ENCODE results near the gene MARK2.
A peak's percentile ranks its signal among the peaks of the same experiment; 100 is the strongest.
"Not testable (repeated sequence)": the region's sequence is repeated elsewhere in the genome, so short reads cannot be mapped to it uniquely, and the experiment has no call there.

The MARK2 gene

GRCh38 chr11:63853476-63853875 lies 14.6 kb downstream of the MARK2 start:
- no peak for DNase-seq (ENCODE audit: low read depth, low spot score)

- DNase-seq (ENCODE audit: low read depth, low spot score) = no peak
Measured at GRCh38 chr11:63854696-63855095, 15.8 kb downstream of the MARK2 start.

- no peak for DNase-seq (ENCODE audit: low read depth, low spot score)
Measured at GRCh38 chr11:63855975-63856374, 17.1 kb downstream of the MARK2 start.

DNA sequence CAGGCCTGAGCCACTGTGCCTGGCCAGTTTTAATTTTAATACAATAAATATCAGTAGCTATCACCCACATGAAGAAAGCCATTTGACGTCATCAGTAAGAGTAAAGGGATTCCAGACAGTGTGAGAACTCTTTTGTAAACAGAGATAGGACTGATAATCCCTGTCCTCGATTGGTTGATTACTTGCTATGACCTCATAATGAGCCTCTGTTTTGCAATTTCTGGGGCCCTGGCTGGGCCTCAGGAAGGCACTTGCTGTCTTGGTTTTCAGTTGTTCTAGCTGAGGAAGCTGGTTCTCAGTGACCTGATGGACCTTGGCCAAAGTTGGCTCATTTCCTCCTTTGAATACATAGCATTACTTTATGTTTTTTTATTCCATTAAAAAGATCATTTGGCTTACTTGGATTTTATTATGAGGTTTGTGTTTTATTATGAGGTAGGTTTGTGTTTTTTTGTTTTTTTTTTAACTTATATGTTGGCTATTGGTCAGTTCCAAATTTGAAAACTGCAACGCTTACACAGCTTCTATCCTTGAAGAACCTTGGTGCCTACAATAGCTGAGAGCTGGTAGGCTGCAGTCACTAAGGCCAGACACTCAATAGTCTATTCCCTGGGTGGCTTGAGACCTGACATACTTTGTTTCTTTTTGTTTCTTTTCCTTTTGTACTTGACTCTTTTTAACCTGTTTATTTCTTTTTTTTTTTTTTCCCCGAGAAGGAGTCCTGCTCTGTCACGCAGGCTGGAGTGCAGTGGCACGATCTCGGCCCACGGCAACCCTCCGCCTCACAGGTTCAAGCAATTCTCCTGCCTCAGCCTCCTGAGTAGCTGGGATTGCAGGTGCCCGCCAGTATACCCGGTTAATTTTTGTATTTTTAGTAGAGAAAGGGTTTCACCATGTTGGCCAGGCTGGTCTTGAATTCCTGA lies 20.0 kb downstream of the MARK2 start:
- DNase-seq (ENCODE audit: low read depth, low spot score) = no peak

DNA sequence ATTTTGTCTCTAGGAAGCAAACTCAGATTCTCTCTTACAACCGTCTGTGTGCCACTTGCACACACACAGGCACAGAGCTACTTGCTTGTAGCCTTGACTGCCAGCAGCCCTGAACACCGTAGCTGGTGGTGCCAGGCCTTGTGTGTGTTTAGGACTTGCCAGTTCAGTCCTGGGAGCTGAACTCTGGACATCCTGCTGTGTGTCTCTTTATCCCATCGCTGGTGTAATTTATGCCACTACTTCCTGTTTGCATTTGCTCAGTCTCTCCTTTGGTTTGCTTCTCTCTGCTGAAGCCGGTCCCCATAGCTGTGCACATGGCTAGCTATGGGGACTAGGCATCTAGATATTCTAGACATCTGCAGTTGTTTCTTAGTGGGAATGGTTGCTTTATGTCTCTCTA lies 24.0 kb downstream of the MARK2 start:
- DNase-seq (ENCODE audit: low read depth, low spot score) = no peak

- DNase-seq (ENCODE audit: low read depth, low spot score) = not testable (repeated sequence)
Measured at GRCh38 chr11:63863620-63864019, 24.7 kb downstream of the MARK2 start.

- DNase-seq (ENCODE audit: low read depth, low spot score) = no peak
Measured at GRCh38 chr11:63866211-63866610, 27.3 kb downstream of the MARK2 start.

DNA sequence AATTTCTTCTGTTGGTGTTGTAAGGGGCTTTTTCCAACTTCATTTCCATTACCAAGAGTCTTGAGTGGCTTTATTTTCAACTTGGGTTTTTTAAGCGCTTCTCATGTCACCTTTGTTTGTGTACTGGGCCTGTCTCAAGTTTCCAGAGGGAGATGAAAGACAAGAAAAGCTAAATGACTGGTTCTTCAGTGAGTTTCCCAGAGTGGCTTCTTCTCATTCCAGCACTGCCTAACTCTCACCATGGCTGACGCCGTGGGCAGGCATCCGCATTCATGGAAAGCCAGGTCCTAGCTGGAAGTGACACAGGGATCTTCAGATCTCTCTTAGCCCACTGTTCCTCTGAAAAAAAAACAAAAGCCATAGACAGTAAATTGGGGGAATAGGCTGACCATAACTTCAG lies 28.6 kb downstream of the MARK2 start:
- DNase-seq (ENCODE audit: low read depth, low spot score) = no peak

DNA sequence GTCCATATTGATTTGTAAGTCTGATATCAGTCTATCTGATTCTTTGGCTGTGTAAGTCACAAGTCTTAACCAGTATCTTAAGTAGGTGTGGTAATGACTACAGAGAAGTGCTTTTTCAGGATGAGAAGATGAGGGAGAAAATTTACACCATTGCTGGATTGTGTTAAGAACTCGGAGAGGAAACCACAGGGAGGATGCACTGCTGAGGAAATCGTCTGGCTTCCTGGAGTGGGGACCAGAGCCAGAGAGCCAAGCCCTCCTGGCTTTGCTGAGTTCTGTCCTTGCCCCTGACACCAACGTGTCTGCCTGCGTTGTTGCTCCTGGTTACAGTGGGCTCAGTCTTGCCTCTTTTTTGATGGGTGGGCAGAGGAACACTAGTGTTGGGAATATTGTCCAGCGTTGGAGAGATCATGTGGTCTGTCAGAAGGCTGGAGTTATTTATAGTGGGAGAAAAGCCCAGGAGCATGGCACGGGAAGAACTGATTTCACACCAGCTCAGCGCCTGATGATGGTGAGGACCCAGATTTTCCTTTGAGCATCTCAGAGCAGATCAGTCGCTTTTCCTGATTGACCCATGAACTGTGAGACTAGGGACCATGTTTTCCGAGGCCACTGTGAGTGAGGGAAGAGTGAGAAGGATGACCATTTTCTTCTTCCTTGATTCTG lies 29.6 kb downstream of the MARK2 start:
- no peak for DNase-seq (ENCODE audit: low read depth, low spot score)

GRCh38 chr11:63869171-63869591 lies 30.3 kb downstream of the MARK2 start:
- no peak for DNase-seq (ENCODE audit: low read depth, low spot score)

DNA sequence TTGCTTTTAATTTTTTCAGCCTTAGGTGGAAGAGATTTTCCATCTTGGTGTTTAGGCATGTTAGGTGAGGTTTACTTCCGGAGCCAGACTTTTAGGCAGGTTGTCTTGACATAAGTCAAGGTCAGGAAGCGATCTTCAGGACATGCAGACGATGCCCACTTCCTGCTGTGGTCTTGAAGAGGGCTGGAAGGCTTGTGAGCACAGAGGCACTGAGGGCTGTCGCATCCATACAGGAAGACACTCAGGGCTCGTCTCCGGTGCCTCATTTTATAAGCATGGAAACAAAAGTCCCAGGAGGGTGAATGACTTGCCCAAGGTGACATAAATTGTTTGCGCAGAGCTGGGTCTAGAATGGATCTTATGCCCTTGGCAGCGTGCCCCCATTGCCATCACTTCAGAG lies 30.8 kb downstream of the MARK2 start:
- DNase-seq (ENCODE audit: low read depth, low spot score) = no peak

DNA sequence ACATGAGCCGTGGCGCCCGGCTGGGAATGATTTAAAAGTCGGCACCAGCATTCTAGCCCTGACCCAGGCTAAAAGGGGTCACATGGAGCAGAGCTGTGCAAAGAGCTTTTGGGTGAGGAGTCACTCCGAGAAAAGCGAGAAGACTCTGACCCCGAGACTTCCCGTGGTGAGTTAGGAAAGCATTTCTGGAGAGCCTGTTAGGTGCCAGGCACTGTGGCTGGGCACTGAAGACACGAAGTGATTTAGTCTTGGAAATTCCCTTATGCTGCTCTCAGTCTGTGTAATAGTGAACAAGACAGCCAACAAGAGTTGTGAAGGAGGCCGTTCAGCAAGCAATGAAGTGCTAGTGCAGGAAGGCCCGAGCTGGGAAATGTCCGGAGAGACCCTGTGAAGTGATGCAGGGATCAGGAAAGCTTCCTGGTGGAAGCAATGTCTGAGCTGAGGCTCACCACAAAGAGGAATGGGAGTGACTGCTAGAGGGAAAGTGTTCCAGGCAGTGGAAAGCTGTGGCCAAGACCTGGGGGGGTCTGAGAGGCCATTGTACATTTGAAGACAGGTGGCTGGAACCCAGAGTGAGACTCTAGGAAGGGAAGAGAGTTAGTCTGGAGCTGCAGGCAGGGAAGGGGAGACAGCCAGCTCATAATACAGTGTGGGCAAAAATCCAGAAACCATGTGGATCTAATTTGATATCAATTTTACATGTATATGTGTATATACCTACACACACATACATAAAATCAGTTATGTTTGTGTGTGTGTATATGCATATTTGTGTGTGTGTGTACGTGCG lies 31.6 kb downstream of the MARK2 start:
- DNase-seq (ENCODE audit: low read depth, low spot score) = no peak

DNA sequence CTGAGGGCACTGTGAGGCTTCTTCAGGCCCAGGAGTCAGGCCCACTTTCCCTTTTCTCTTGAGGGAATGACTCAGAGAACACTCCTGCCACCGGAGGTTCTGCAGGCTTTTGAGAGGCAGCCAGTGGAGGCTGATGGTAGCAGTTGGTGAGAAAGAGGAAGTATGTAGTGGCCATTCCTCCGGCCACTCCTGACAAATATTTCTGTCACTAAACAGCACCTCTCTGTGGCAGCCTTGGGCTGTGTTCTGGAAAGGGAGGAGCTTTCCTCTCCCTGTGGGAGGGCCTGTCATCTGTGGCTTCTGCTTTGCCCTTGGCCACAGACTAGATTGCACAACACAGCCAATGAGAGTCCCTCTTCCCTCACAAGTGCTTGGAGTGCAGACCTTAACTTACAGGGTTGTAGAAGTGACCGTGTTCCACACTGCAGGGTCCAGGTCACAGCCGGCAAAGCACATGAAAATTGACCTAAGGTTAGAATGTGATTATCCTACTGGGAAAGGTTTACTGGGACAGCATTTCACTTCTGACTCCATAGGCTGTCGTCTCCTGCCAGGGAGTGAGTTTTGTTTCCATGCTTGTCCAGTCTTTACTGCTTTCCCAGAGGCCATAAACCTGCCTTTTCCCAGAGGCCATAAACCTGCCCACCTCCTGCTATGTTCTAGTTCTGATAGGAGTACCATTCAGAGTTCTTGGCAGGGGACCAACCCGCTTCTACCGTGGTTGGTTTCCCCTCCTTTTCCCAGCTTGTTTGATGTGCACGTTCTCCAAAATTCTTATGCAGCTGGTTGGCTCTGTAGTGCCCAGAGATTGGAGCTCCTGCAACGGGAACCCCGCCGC lies 33.3 kb downstream of the MARK2 start:
- DNase-seq (ENCODE audit: low read depth, low spot score) = peak; percentile 91

- DNase-seq (ENCODE audit: low read depth, low spot score) = no peak
Measured at GRCh38 chr11:63872800-63873197, 33.9 kb downstream of the MARK2 start.

DNA sequence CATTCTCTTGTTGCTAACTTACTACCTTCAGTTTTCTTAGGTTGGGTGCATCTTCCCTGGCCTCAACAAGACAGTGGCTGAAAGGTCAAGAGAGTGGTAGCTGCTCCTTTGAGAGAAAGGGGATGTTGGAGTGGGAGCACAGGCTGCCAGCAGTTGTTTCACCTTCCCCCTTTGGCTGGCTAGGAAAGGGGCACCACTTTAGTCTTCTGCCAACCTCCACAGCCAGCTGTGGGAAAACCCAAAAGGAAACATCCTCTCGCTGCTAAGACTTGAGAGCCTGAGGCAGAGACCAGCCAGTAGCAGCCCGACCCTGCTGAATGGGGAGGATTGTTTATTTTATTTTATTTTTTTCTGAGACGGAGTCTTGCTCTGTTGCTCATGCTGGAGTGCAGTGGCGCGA lies 34.4 kb downstream of the MARK2 start:
- no peak for DNase-seq (ENCODE audit: low read depth, low spot score)

- no peak for DNase-seq (ENCODE audit: low read depth, low spot score)
Measured at GRCh38 chr11:63874511-63874910, 35.6 kb downstream of the MARK2 start.

GRCh38 chr11:63875506-63876065 lies 36.7 kb downstream of the MARK2 start:
- DNase-seq (ENCODE audit: low read depth, low spot score) = no peak

- no peak for DNase-seq (ENCODE audit: low read depth, low spot score)
Measured at GRCh38 chr11:63876616-63877015, 37.7 kb downstream of the MARK2 start.

GRCh38 chr11:63877658-63878241 lies 38.8 kb downstream of the MARK2 start:
- DNase-seq (ENCODE audit: low read depth, low spot score) = no peak

- no peak for DNase-seq (ENCODE audit: low read depth, low spot score)
Measured at GRCh38 chr11:63879598-63880402, 40.9 kb downstream of the MARK2 start.
